ENCODE measurements around the gene GSDME.
"Not testable (repeated sequence)": the region's sequence is repeated elsewhere in the genome, so short reads cannot be mapped to it uniquely, and the experiment has no call there.

GSDME gene

DNA sequence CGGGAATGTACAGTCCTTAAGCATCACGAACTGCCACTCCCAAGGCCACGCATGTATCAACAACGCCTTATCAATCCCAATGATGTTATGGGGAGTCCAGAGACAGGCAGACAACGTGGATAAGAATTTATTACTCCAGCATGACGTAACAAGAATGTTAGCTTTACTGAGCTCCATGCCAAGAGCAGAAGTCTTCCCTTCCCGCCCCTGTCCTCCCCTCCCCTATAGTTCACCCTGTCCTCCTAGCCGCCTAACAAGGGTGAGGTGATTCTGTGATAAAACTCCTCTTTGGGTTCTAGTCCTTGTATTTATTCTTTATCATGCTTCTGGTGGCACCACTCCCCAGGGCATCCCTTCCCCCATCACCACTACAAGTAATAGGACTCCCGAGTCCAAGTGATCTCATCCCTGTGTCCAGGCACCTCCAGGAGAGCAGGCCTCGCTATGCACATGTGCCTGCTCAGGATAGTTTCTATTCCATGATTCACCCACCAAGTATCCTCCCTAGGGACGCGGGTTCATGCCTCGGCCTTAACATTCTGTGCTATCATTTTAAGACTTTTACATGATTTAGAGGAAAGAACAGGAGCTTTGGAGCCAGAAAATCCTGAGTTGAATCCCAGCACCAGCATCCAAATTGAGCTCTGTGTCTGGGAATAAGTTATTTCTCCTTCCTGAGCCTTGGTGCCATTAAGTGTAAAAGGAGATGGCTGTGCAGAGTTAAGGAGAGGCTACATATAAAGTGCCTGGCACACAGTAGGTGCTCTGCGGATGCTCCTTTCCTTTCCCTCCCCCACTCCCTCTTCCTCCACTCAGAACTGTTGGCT, 15.4 kb downstream of the GSDME start:
- DNase-seq (ENCODE audit: low read depth) = no peak

DNA sequence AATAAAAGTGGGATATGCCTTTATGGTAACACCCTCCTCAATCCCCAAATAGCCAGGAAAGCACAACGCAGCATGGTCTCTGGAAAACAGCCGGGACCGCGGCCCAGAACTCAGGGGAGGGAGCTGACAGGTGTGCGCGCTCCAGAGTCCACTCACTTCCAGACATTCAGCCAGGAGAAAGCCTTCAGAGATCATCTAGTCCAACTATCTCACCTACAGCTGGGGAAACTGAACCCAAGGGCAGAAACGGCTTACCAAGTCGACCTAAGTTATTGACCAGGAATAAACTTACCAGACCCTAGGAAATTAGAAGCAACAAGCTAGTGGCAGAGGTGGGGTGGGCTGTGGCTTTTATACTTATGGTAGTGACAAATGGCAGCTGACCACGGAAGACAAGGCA, 16.4 kb downstream of the GSDME start:
- DNase-seq (ENCODE audit: low read depth) = no peak

DNA sequence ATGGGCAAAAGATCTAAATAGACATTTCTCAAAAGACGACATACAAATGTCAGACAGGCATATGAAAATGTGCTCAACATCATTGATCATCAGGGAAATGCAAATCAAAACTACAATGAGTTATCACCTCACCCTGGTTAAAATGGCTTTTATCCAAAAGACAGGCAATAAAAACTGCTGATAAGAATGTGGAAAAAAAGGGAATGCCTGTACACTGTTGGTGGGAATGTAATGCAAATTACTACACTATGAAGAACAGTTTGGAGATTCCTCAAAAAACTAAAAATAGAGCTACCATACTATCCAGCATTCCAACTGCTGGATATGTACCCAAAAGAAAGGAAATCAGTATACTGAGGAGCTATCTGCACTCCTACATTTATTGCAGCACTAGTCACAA, 18.0 kb downstream of the GSDME start:
- no peak for DNase-seq (ENCODE audit: low read depth)

DNA sequence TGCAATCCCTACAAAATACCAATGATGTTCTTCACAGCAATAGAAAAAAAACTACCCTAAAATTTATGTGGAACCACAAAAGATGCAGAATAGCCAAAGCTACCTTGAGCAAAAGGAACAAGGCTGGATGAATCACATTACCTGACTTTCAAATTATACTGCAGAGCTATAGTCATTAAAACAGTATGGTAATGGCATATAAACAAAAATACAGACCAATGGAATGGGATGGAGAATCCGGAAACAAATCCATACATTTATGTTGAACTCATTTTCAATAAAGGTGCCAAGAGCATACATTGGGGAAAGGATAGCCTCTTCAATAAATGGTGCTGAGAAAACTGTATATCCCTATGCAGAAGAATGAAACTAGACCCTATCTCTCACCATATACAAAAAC, 18.7 kb downstream of the GSDME start:
- DNase-seq (ENCODE audit: low read depth) = no peak

DNA sequence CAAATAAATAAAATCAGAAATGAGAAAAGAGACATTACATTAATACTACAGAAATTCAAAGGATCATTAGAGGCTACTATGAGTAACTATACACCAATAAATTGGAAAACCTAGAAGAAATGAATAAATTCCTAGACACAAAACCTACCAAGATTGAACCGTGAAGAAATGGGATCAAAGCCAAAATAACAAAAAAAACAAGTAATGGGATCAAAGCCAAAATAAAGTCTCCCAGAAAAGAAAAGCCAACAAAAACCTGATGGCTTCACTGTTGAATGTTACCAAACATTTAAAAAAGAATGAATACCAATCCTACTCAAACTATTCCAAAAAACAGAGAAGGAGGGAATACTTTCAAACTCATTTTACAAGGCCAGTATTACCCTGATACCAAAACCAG, 20.0 kb downstream of the GSDME start:
- DNase-seq (ENCODE audit: low read depth) = no peak

DNA sequence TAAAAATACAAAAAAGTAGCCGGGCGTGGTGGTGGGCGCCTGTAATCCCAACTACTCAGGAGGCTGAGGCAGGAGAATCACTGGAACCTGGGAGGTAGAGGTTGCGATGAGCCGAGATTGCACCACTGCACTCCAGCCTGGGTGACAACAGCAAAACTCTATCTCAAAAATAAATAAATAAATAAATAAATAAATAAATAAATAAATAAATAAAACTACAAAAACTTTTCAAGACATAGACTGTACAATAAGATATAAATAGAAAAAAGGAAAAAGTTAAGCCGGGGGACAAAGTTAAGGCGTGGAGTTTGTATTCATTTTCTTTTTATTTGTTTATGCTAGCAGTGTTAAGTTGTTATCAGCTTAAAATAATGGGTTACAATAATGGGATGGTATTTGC, 21.7 kb downstream of the GSDME start:
- DNase-seq (ENCODE audit: low read depth) = not testable (repeated sequence)

DNA sequence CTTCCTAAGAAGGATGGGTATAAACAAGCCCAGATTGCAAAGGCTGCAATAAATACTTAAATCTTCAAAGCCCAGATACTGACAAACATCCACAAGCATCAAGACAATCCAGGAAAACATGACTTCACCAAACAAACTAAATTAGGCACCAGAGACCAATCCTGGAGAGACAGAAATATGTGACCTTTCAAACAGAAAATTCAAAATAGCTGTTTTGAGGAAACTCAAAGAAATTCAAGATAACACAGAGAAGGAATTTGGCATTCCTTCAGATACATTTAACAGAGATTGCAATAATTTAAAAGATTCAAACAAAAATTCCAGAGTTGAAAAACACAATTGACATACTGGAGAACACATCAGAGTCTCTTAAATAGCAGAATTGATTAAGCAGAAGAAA, 23.0 kb downstream of the GSDME start:
- no peak for DNase-seq (ENCODE audit: low read depth)

DNA sequence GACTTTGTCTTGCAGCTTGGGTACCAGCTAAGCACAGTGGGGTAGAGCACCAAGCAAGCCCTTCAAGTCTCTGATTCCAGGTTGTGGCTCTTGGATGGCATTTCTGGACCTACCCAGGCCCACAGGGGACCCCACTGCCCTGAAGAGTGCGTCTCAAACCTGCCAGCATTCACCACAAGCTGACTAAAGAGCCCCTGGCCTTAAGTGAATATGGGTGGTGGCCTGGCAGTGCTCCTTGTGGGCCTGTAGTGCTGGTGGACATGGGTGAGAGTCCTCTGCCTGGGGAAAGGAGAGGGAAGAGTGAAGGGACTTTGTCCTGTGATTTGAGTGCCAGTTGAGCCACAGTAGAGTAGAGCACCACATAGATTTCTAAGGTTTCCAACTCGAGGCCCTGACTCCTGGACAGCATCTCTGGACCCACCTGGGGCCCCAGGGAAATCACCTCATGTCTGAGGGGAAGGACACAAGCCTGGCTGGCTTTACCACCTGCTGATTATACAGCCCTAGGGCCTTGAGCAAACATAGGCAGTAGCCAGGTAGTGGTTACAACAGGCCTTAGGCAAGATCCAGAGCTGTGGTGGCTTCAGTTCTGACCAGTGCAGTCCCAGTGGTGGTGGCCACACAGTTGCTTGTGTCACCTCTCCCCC, 23.7 kb downstream of the GSDME start:
- DNase-seq (ENCODE audit: low read depth) = no peak

DNA sequence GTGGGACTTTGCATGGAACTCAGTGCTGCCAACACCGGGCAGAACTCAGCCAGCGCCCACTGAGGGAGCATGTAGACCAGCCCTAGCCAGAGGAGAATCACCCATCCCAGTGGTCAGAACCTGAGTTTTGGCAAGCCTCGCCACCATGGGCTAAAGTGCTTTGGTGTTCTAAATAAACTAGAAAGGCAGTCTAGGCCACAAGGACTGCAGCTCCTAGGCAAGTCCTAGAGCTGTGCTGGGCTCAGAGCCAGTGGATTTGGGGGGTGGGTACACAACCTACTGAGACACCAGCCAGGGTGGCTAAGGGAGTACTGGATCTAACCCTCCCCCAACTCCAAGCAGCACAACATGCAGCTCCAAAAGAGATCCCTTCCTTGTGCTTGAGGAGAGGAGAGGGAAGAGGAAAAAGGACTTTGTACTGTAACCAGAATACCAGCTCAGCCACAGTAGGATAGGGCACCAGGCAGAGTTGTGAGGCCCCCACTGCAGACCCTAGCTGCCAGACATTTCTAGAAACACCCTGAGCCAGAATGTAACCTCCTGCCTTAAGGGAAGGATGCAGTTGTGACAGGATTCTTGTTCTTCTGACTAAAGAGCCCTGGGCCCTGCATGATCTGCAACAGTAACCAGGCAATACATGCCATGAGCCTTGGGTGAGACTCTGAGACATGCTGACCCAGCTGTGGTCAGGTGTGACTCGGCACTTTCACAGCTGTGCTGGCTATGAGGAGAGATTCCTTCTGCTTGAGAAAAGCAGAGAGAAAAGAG, 24.4 kb downstream of the GSDME start:
- no peak for DNase-seq (ENCODE audit: low read depth)

DNA sequence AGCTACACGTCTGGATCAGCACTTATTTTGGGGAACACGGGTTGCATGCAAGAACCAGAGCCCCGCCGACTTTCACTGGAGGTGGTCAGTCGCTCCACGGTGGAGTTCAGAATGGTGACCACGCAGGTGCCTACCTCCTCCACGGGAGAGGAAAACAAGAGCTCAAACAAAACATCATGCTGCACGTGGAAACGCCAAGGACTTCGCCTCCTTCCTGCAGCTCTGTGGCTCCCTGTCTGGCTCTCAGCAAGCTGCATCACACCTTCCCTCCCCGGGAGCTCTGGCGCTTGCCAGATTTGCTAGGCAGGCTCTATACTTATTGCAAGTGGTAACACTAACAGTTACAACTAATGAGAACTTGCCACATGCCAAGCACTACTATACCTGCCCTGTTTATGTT, 26.0 kb downstream of the GSDME start:
- no peak for DNase-seq (ENCODE audit: low read depth)

DNA sequence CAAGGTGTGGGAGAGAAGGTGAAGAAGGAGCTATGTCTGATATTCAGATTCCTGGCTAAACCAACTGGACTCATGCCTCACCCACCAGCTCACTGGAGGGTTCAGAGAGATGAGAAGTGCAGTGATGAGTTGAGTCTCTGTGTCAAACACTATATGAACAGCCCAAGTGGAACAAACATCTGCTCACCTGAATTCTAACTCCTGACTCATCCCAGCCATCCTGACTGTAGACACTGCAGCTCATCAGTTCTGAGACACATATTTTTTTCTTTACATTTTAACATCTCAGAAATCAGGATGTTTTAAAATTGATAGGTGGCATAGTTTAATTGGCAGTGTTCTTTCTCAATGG, 27.3 kb downstream of the GSDME start:
- DNase-seq (ENCODE audit: low read depth) = no peak

DNA sequence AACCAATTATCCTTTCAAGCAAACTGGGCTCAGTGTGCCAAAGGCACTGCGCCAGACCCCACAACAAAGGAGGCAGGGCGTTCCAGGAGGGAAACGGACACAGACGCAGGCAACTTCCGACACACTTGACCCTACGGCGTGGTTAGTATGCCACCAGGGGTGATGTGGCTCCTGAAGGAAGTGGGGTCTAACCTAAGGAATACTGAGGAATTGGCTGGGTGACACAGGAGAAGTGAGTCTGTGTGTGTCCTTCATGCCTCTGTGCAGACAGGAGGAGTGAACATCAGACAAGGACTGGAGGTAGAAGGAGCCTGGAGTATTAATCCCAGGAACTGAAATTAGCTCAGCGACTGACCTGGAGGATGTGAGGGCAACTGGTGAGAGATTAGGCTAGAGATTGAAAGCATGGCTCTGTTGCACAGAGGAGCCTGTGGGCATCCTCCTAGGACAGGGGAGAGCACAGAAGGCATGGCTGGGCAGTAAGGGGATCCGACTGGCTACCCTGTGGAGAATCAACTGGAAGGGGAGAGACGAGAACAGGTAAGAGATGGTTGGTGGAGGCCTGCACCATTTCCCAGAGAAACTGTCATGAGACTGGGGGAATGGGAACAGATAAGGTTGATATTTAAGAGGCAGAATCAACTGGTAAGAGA, 27.8 kb downstream of the GSDME start:
- DNase-seq (ENCODE audit: low read depth) = no peak

DNA sequence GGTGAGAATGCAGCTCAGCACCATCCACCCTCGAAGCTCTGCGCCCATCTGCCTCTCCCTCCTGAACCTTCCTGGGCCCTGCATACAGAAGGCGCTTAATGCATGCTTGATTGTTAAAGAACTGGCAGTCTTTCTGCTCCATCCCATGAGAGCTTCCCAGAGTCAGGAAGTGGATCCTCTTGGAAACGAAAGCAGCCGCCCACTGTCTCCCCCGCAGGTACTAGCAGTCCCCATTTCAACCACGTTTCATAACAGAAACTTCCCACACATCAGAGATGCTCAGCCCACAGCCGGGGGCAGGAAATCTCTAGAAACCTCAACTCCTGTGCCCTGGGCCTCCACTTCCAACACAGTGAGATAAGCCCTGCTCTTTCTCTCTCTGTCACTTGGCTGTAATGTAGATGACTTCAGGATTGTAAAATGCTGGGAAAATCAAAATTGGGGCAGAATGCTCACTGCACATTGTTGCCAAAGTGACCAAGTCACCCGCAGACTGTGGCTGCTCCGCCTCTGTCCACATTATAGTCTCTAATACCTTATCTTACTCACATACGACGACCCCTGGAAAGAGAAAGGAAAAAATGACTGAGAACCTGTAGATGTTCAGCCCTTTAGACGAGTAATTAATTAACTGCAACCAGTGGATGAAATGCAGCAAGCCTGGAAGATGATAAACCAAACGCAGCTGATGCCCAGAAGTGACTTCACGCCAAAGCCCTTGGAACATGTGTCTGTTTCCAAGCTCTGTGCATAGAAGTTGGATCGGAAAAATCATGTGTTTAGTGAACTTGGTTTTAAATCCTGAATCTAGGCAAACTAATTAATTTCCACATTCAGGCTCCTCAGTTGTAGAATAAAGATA, 28.5 kb downstream of the GSDME start:
- DNase-seq (ENCODE audit: low read depth) = no peak

DNA sequence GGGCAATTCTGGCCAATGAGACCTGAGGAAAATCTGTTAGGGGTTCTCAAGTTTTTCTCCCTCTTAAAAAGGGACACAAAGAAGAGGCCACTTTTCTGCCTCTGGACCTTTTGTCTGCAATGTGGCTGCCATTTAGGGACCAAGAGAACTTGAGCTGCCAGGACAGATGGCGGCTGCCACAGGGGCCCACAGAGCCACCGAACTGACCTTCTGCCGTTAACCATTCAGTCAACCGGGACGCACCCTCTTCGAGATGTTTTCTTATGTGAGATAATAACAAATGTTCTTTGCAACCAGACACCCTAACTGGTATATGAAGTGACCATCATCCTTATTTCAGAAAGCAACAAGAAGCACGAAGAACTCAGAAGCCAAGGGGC, 29.2 kb downstream of the GSDME start:
- no peak for DNase-seq (ENCODE audit: low read depth)

DNA sequence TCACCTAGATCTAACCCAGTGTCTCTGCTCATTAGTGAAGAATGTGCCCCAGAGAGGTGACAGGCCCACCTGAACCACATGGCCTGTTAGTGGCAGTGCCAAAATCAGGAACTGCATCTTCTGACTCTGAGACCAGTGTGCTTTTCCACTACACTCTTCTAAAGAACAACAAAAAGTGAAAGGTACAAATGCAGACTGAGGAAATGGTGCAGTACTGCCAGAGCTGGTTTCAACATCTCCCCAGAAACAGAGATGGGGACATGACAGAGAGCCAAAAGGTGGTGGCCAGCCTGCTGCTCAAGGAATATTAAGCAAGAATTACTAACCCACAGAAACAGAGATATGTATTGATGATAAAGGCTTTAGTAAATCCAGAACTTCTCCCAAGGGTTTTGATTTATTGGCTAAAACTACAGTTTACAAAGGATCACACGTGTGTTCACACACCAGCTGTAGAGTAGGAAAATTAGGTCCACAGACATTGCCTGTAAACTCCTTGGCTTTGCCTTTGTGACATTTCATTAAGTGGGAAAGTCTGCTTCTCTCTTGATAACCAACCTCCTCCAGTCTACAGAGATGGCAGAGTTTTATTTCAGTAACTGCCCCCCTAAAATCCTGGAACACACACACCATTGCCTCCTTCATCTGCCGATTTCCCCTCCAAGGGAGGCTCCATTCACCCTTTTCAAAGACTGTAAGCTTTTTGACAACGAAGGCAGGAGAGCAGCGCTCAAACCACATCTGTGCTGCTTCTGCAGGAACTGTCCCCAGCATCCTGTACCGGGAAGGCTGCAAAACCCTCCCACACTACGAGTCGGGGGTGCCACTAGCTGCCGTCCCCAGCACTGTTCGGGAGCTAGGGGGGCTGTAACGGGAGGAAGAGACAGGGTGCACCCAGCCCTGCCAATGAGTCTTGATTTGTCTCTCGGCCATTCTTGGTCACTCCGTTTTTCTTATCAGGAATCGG, 29.8 kb downstream of the GSDME start:
- no peak for DNase-seq (ENCODE audit: low read depth)

DNA sequence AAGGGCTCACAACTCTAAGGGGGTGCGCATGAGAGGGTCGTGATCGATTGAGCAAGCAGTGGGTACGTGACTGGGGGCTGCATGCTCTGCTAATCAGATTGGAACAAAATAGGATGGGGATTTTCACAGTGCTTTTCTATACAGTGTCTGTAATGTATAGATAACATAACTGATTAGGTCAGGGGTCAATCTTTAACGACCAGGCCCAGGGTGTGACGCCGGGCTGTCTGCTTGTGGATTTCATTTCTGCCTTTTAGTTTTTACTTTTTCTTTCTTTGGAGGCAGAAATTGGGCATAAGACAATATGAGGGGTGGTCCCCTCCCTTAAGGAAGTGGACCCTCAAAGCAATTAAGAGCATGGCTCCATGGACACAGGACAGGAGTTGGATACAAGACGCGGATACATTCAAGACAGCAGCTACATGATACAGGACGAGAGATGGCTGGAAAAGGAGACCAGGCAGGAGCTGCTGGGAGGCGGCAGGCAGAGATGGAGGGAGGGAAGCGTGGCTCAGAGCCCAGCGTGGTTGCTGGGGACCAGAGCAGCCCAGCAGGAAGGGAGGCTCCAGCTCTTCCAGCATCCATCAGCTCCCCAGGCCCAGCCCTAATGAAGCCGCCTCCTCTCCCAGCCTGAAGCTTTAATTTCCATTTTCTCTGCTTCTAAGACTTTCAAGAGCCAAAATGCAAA, 31.6 kb downstream of the GSDME start:
- DNase-seq (ENCODE audit: low read depth) = no peak

DNA sequence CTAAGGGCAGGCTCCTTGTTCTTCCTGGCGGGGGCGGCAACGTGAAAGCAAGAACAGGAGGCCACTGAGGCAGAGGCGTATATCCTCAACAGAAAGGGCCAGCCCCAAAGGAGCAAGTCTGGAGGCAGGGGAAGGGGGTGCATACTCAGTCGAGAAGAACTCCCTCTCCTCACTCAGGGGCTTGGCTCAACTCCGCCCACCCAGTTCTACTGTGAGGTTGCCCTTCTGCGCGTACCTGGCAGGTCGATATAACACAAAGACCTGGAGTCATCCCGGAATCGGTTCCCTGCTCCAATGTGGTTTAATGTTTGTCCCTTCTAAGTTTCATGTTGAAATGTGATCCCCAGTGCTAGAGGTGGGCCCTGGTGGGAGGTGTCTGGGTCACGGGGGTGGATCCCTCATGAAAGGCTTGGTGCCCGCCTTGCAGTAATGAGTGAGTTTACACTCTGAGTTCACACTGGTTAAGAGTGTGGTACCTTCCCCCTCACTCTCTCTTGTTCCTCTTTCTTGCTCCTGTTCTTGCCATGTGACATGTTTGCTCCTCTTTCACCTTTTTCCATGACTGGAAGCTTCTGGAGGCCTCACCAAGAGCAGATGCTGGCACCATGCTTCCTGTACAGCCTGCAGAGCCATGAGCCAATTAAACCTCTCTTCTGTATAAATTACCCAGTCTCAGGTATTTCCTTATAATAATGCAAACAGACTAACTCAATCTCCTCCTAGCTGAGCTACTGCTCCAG, 32.6 kb downstream of the GSDME start:
- DNase-seq (ENCODE audit: low read depth) = no peak

DNA sequence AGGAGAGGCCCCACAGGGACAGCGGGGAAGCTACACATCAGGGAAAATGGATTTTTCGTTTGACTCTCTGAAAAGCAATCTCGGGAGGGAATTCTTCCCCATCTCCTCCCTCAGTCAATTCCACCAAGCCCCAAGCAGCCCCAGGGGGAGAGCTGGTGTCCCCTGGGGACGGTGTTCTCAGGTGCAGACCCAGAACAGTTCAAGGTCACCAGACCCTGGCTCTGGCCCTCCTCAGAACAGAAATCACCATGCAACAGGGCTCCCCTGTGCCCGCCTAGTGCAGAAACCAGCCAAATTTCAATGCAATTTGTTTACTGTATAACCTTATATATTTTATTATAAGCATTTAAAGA, 34.1 kb downstream of the GSDME start:
- DNase-seq (ENCODE audit: low read depth) = no peak

Measured in stimulated activated CD8-positive, alpha-beta memory T cell treated with anti-CD3 and anti-CD28 coated beads, Interleukin-4, amount 100 ng/mL, for 24 hours (primary cell).